Measurements from ENCODE around the gene VPS9D1. TPM values are rescaled to one million over a fixed set of nuclear protein-coding genes. Genes with fewer than 3 reads are reported as not detected.

Gene VPS9D1
- total RNA-seq, 1 donor from 2014 or later: 12.2 TPM

GRCh38 chr16:89661215-89661614 lies 59.5 kb downstream of the VPS9D1 start:
- Mint-ChIP-seq H3K27me3 (ENCODE audit: unreplicated experiment) (peaks cover 13% of the 10 kb centered on the region), H3K36me3 (ENCODE audit: low read depth, unreplicated experiment) (peaks cover 54% of the 10 kb centered on the region), H3K4me3 (ENCODE audit: unreplicated experiment) (peak overlapping the region; percentile 53), H3K9me3 (ENCODE audit: unreplicated experiment) (no peaks in the 10 kb centered on the region), H3K27ac (ENCODE audit: unreplicated experiment) (no peak overlapping the region), H3K4me1 (ENCODE audit: unreplicated experiment) (peaks cover 6% of the 10 kb centered on the region)
- TF ChIP-seq, protein P1, sequence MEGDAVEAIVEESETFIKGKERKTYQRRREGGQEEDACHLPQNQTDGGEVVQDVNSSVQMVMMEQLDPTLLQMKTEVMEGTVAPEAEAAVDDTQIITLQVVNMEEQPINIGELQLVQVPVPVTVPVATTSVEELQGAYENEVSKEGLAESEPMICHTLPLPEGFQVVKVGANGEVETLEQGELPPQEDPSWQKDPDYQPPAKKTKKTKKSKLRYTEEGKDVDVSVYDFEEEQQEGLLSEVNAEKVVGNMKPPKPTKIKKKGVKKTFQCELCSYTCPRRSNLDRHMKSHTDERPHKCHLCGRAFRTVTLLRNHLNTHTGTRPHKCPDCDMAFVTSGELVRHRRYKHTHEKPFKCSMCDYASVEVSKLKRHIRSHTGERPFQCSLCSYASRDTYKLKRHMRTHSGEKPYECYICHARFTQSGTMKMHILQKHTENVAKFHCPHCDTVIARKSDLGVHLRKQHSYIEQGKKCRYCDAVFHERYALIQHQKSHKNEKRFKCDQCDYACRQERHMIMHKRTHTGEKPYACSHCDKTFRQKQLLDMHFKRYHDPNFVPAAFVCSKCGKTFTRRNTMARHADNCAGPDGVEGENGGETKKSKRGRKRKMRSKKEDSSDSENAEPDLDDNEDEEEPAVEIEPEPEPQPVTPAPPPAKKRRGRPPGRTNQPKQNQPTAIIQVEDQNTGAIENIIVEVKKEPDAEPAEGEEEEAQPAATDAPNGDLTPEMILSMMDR (IDR thresholded peaks at IDR 0.05; ENCODE audit: unreplicated experiment): no peak
- no peak for DNase-seq (ENCODE audit: low spot score)

DNA sequence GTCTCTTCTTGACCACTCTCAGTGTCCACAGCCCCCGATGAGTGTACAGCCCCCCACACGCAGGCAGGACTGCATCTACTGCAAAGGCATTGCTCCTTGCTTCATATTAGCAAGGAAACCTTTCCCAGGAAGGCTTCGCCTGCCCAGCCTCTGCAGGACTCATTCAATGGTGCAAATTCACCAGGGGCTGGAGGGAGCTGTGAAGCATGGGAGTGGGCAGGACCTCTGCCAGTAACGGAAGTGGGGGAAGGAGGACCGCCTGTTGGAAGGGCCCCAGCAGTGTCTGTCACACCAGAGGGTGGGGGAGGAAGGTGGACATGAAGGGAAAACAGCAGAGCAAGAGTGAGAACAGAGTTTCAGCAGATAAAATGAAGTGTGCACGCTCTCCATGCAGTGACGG lies 60.6 kb downstream of the VPS9D1 start:
- H3K27ac Mint-ChIP-seq (ENCODE audit: unreplicated experiment): no peak overlapping the region
- H3K27me3 Mint-ChIP-seq (ENCODE audit: unreplicated experiment): peaks cover 15% of the 10 kb centered on the region
- TF ChIP-seq, protein P1 (IDR thresholded peaks at IDR 0.05; ENCODE audit: unreplicated experiment): no peak
- H3K9me3 Mint-ChIP-seq (ENCODE audit: unreplicated experiment): no peaks in the 10 kb centered on the region
- no peak for DNase-seq (ENCODE audit: low spot score)
- peaks cover 48% of the 10 kb centered on the region for H3K36me3 Mint-ChIP-seq (ENCODE audit: low read depth, unreplicated experiment)
- H3K4me1 Mint-ChIP-seq (ENCODE audit: unreplicated experiment): peaks cover 8% of the 10 kb centered on the region
- H3K4me3 Mint-ChIP-seq (ENCODE audit: unreplicated experiment): peak overlapping the region; percentile 53

DNA sequence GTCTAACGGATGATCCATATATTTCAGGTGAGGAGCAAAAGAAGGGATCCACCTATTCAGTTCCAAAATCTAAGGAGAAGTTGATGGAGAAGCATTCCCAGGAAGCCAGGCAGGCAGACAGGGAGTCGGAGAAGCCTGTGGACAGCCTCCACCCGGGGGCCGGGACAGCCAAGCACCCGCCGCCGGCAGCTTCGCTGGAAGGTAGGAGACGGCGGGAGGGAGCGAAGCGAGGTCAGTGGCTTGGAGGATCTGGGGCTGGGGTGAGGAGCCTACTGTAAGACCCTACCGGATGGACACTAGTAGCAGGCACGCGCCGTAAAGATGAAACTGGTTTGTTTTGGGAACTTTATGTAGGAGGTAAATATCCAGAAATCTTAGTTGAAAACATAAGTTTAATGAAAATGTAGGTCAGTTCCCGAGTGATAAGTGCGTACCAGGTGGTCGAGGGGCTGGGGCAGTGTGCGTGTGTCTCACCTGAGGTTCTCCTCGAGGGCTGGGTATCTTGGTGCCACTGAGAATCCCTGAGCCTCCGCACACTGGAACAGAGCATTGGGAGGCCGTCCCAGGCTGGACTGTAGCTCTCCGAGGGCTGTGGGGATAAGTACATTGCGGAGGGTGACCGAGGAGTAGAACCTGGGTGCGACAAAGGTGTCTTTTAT lies 62.3 kb downstream of the VPS9D1 start:
- peaks cover 8% of the 10 kb centered on the region for H3K4me1 Mint-ChIP-seq (ENCODE audit: unreplicated experiment)
- peak overlapping the region; percentile 97 for H3K4me3 Mint-ChIP-seq (ENCODE audit: unreplicated experiment)
- H3K36me3 Mint-ChIP-seq (ENCODE audit: low read depth, unreplicated experiment): peaks cover 36% of the 10 kb centered on the region
- TF ChIP-seq, protein P1 (IDR thresholded peaks at IDR 0.05; ENCODE audit: unreplicated experiment): no peak
- H3K27ac Mint-ChIP-seq (ENCODE audit: unreplicated experiment): peak overlapping the region; percentile 61
- H3K27me3 Mint-ChIP-seq (ENCODE audit: unreplicated experiment): peaks cover 12% of the 10 kb centered on the region
- no peaks in the 10 kb centered on the region for H3K9me3 Mint-ChIP-seq (ENCODE audit: unreplicated experiment)
- DNase-seq (ENCODE audit: low spot score): no peak

- Mint-ChIP-seq H3K4me1 (ENCODE audit: unreplicated experiment) (peaks cover 8% of the 10 kb centered on the region), H3K27ac (ENCODE audit: unreplicated experiment) (peak within 1 kb of the TSS; percentile 72), H3K27me3 (ENCODE audit: unreplicated experiment) (peaks cover 12% of the 10 kb centered on the region), H3K4me3 (ENCODE audit: unreplicated experiment) (peak within 1 kb of the TSS; percentile 97), H3K36me3 (ENCODE audit: low read depth, unreplicated experiment) (peaks cover 35% of the 10 kb centered on the region), H3K9me3 (ENCODE audit: unreplicated experiment) (no peaks in the 10 kb centered on the region)
- peak; percentile 91 for DNase-seq (ENCODE audit: low spot score)
- TF ChIP-seq, protein P1 (IDR thresholded peaks at IDR 0.05; ENCODE audit: unreplicated experiment): no peak
These were observed 63.1 kb downstream of the VPS9D1 start, which contains the start of the genes CHMP1A and SPATA33 for GRCh38 chr16:89657442-89658220. Gene CHMP1A (minus strand): TSS chr16:89657708. CDS start chr16:89657588, 120 bp downstream. Gene SPATA33 (plus strand): TSS chr16:89657836. CDS start chr16:89657912, 76 bp downstream.

Other genes with a start within 250 kb of the VPS9D1 start
- gene ANKRD11, start 230.3 kb downstream of the VPS9D1 start, total RNA-seq (ENCODE audit: unreplicated experiment): 165 TPM
- 207 TPM for gene SPG7, start 212.5 kb downstream of the VPS9D1 start, total RNA-seq (ENCODE audit: unreplicated experiment)
- 2,070 TPM for gene RPL13, start 160.2 kb downstream of the VPS9D1 start, total RNA-seq (ENCODE audit: unreplicated experiment)
- gene CPNE7, start 145.1 kb downstream of the VPS9D1 start, total RNA-seq (ENCODE audit: unreplicated experiment): 5.5 TPM
- 118 TPM for gene DPEP1, start 107.3 kb downstream of the VPS9D1 start, total RNA-seq (ENCODE audit: unreplicated experiment)
- gene CHMP1A, start 63.2 kb downstream of the VPS9D1 start, total RNA-seq (ENCODE audit: unreplicated experiment): 104 TPM
- gene SPATA33, start 63.1 kb downstream of the VPS9D1 start, total RNA-seq (ENCODE audit: unreplicated experiment): 13.8 TPM
- gene CDK10, start 34.2 kb downstream of the VPS9D1 start, total RNA-seq (ENCODE audit: unreplicated experiment): 83.2 TPM
- 7.5 TPM for gene SPATA2L, start 19.2 kb downstream of the VPS9D1 start, total RNA-seq (ENCODE audit: unreplicated experiment)
- gene ZNF276, start 639 bp upstream of the VPS9D1 start, total RNA-seq (ENCODE audit: unreplicated experiment): 25.4 TPM
- gene FANCA, start 95.7 kb upstream of the VPS9D1 start, total RNA-seq (ENCODE audit: unreplicated experiment): 29.1 TPM
- gene SPIRE2, start 107.6 kb upstream of the VPS9D1 start, total RNA-seq (ENCODE audit: unreplicated experiment): 7.9 TPM
- 210 TPM for gene TCF25, start 152.7 kb upstream of the VPS9D1 start, total RNA-seq (ENCODE audit: unreplicated experiment)
- 2.9 TPM for gene MC1R, start 198.0 kb upstream of the VPS9D1 start, total RNA-seq (ENCODE audit: unreplicated experiment)
- gene TUBB3, start 202.4 kb upstream of the VPS9D1 start, total RNA-seq (ENCODE audit: unreplicated experiment): 95.7 TPM
- 65.5 TPM for gene DEF8, start 227.9 kb upstream of the VPS9D1 start, total RNA-seq (ENCODE audit: unreplicated experiment)

Data from endothelial cell (in vitro differentiated cells).